Bronchial epithelial cell (primary cell): Measurements from ENCODE around the gene NUP210L. TPM values are rescaled to one million over a fixed set of nuclear protein-coding genes. Genes with fewer than 3 reads are reported as not detected.

Experiments
- DNase-seq: peaks from one replicate; pipeline ENCODE4 v3.0.0-alpha.2; 2010; ENCODE audit warnings: low read depth
- FAIRE-seq: peaks from 2 replicates; lab custom pipeline; 2011; peaks lifted over from hg19 to GRCh38; lab: Jason Lieb, UNC
- H3K27me3 ChIP-seq: 2 replicates; pipeline ENCODE4 v1.5.1; 2011; ENCODE audit warnings: low read length; ENCODE audit not compliant: control insufficient read depth, insufficient read depth
- H3K36me3 ChIP-seq: 2 replicates; pipeline ENCODE4 v1.5.1; 2011; ENCODE audit warnings: low read length; ENCODE audit not compliant: control insufficient read depth, insufficient read depth
- H3K4me3 ChIP-seq: 2 replicates; pipeline ENCODE4 v1.5.1; 2011; ENCODE audit warnings: mild to moderate bottlenecking, low read depth, low read length, control low read depth
- CTCF ChIP-seq: IDR thresholded peaks from 2 replicates; pipeline ENCODE4 v1.5.1; 2011; ENCODE audit warnings: mild to moderate bottlenecking, moderate library complexity, low read length, control low read depth, inconsistent platforms; ENCODE audit not compliant: insufficient read depth, severe bottlenecking
- total RNA-seq: library from RNA; depleted of rRNA; stranded (reverse); fragments of >200 nt; gene quantifications from 2 replicates; pipeline ENCODE4 v1.2.1, GENCODE V29; 2014

NUP210L gene
- total RNA-seq, 1 donor from 2014 or later: under 0.01 TPM

- H3K36me3 ChIP-seq: peaks cover 14% of the 10 kb centered on the region
- no peak for TF ChIP-seq CTCF
- no peaks in the 10 kb centered on the region for H3K27me3 ChIP-seq
- FAIRE-seq: no peak
- peak; percentile 26 for DNase-seq
- peak overlapping the region; percentile 87 for H3K4me3 ChIP-seq
Measured at GRCh38 chr1:153957744-153958110, 197.1 kb downstream of the NUP210L start.

GRCh38 chr1:153956997-153957715, 197.7 kb downstream of the NUP210L start:
- FAIRE-seq: no peak
- peaks cover 19% of the 10 kb centered on the region for H3K36me3 ChIP-seq
- peak overlapping the region; percentile 87 for H3K4me3 ChIP-seq
- TF ChIP-seq CTCF: no peak
- H3K27me3 ChIP-seq: no peaks in the 10 kb centered on the region
- no peak for DNase-seq

GRCh38 chr1:153954826-153955225, 200.0 kb downstream of the NUP210L start:
- peaks cover 18% of the 10 kb centered on the region for H3K36me3 ChIP-seq
- H3K27me3 ChIP-seq: no peaks in the 10 kb centered on the region
- no peak for TF ChIP-seq CTCF
- FAIRE-seq (no peak), DNase-seq (no peak)
- H3K4me3 ChIP-seq: no peak overlapping the region

- H3K4me3 ChIP-seq: no peak overlapping the region
- no peak for TF ChIP-seq CTCF
- no peak for DNase-seq
- FAIRE-seq: no peak
- no peaks in the 10 kb centered on the region for H3K27me3 ChIP-seq
- peaks cover 20% of the 10 kb centered on the region for H3K36me3 ChIP-seq
Measured at GRCh38 chr1:153953859-153954365, 201.0 kb downstream of the NUP210L start.

GRCh38 chr1:153951801-153952200, 203.1 kb downstream of the NUP210L start:
- Histone ChIP-seq H3K27me3 (no peaks in the 10 kb centered on the region), H3K36me3 (peaks cover 25% of the 10 kb centered on the region), H3K4me3 (no peak overlapping the region)
- FAIRE-seq (no peak), DNase-seq (peak; percentile 69)
- TF ChIP-seq CTCF: no peak
